K562 (cell line): ENCODE results near the gene OR52A5. TPM values are rescaled to one million over a fixed set of nuclear protein-coding genes. Genes with fewer than 3 reads are reported as not detected.

Experiments
- ARNT ChIP-seq, 2 experiments: fragments of 450-650 bp; IDR thresholded peaks; 2 replicates each; pipeline ENCODE4 v1.6.1; 2016; ENCODE audit warnings: mild to moderate bottlenecking in 1 of 2
- BRCA1 ChIP-seq, 2 experiments: fragments of 450-650 bp in 1 of 2; sonication (generic) in 1 of 2; formaldehyde crosslinking in 1 of 2; IDR thresholded peaks; 2 replicates each; pipeline versions ENCODE4 v1.5.0 to v1.6.1; 2017 to 2020; ENCODE audit warnings: mild to moderate bottlenecking in 1 of 2, missing genetic modification reagents in 1 of 2
- CBX2 ChIP-seq: fragments of 200-600 bp; sonication (generic); IDR thresholded peaks from one replicate; pipeline ENCODE4 v1.6.1; 2012; ENCODE audit warnings: mild to moderate bottlenecking, low read length, inconsistent platforms; ENCODE audit not compliant: insufficient read depth, poor library complexity, severe bottlenecking
- GATA2 ChIP-seq: sonication (generic); formaldehyde crosslinking; IDR thresholded peaks from 2 replicates; pipeline ENCODE4 v1.4.0; 2020; ENCODE audit warnings: mild to moderate bottlenecking, missing genetic modification reagents
- HCFC1 ChIP-seq: IDR thresholded peaks from 2 replicates; pipeline ENCODE4 v1.6.1; 2012; ENCODE audit warnings: low read depth, low read length, improper control_type of control experiment
- HLTF ChIP-seq: fragments of 450-650 bp; IDR thresholded peaks from 2 replicates; pipeline ENCODE4 v1.6.1; 2016
- HMGN3 ChIP-seq: IDR thresholded peaks from 2 replicates; pipeline ENCODE4 v1.6.1; 2011; ENCODE audit warnings: borderline replicate concordance, low read depth, mild to moderate bottlenecking, mixed read lengths, low read length; ENCODE audit not compliant: insufficient read length; ENCODE audit errors: extremely low read depth
- ILK ChIP-seq: fragments of 450-650 bp; IDR thresholded peaks from 2 replicates; pipeline ENCODE4 v1.6.1; 2016; ENCODE audit warnings: missing genetic modification characterization, low read depth, mild to moderate bottlenecking, missing compliant biosample characterization, moderate library complexity, borderline replicate concordance
- JUND ChIP-seq, 2 experiments: IDR thresholded peaks; 2 replicates in 1 of 2; 3 replicates in 1 of 2; pipeline ENCODE4 v1.6.1; 2011; ENCODE audit warnings: borderline replicate concordance in 2 of 2, low read depth in 2 of 2, low read length in 2 of 2, improper control_type of control experiment in 1 of 2, missing biosample characterization in 1 of 2, missing genetic modification characterization in 1 of 2, missing genetic modification reagents in 1 of 2
- KAT8 ChIP-seq: fragments of 450-650 bp; IDR thresholded peaks from 2 replicates; pipeline ENCODE4 v1.6.1; 2016; ENCODE audit warnings: low read depth, mild to moderate bottlenecking
- LEF1 ChIP-seq: fragments of 450-650 bp; IDR thresholded peaks from 2 replicates; pipeline ENCODE4 v1.6.1; 2016; ENCODE audit warnings: mild to moderate bottlenecking
- NFIX ChIP-seq: fragments of 250-450 bp; sonication (Bioruptor Pico); IDR thresholded peaks from 2 replicates; pipeline ENCODE4 v1.4.0; 2020; ENCODE audit warnings: low read depth, mild to moderate bottlenecking, moderate library complexity
- NR3C1 ChIP-seq: sonication (generic); formaldehyde crosslinking; IDR thresholded peaks from 2 replicates; pipeline ENCODE4 v1.8.1; 2022; ENCODE audit warnings: missing genetic modification reagents
- POLR2AphosphoS2 ChIP-seq: IDR thresholded peaks from 2 replicates; pipeline ENCODE4 v1.6.1; 2012; ENCODE audit warnings: low read length, improper control_type of control experiment
- POLR3A ChIP-seq: IDR thresholded peaks from 2 replicates; pipeline ENCODE4 v1.6.1; 2011; ENCODE audit warnings: borderline replicate concordance, mild to moderate bottlenecking, moderate library complexity; ENCODE audit not compliant: insufficient read length, insufficient read depth; ENCODE audit errors: extremely low read depth
- SMAD4 ChIP-seq: fragments of 250-450 bp; sonication (Bioruptor Pico); conservative IDR thresholded peaks from 2 replicates; pipeline ENCODE4 v1.8.0; 2021; ENCODE audit warnings: inconsistent platforms, mild to moderate bottlenecking, moderate library complexity
- THRB ChIP-seq: fragments of 450-650 bp; formaldehyde crosslinking; conservative IDR thresholded peaks from 2 replicates; pipeline ENCODE4 v1.4.0; 2022; ENCODE audit warnings: mild to moderate bottlenecking, missing genetic modification characterization
- ZEB2 ChIP-seq: fragments of 450-650 bp; IDR thresholded peaks from 2 replicates; pipeline ENCODE4 v1.6.1; 2016
- ZNF507 ChIP-seq: conservative IDR thresholded peaks from 2 replicates; pipeline ENCODE4 v1.6.1; 2017; ENCODE audit warnings: missing genetic modification characterization, missing compliant biosample characterization
- polyA plus RNA-seq, 8 experiments: library from polyadenylated mRNA; depleted of rRNA in 4 of 8; stranded (reverse) in 5 of 8; unstranded in 3 of 8; fragments of >200 nt; fragmentation: Nextera tagmentation in 2 of 8; fragmentation: Illumina TruSeq in 1 of 8; extraction: Ambion mirVana in 2 of 8; extraction: Trizol in 1 of 8; gene quantifications; 2 replicates each; pipeline versions ENCODE4 v1.2.1 to v1.2.3, GENCODE V29; 2011 to 2014; ENCODE audit warnings: inconsistent platforms in 1 of 8, missing spikeins in 1 of 8
- total RNA-seq, 7 experiments: library from RNA; depleted of rRNA in 6 of 7; stranded (reverse); fragments of >200 nt in 6 of 7; fragmentation: Illumina TruSeq in 2 of 7; extraction: Trizol in 2 of 7; gene quantifications; 2 replicates each; pipeline versions ENCODE4 v1.2.1 to v1.2.3, GENCODE V29; 2011 to 2021; ENCODE audit warnings: low replicate concordance in 1 of 7
- TF ChIP-seq, protein P1 (sequence below): fragments of 450-650 bp; IDR thresholded peaks from 2 replicates; pipeline ENCODE4 v1.7.1; 2018; ENCODE audit warnings: mild to moderate bottlenecking, low read depth; ENCODE audit not compliant: partially characterized antibody
- TF ChIP-seq, protein P2 (sequence below): fragments of 450-650 bp; formaldehyde crosslinking; IDR thresholded peaks from 2 replicates; pipeline ENCODE4 v1.4.0; 2022; ENCODE audit warnings: missing genetic modification characterization

Gene OR52A5
- total and polyA plus RNA-seq, 9 of the 15 experiments (the other 6 are each of a cell fraction or from before 2014, with no cell fraction given) = 0.04 to 1.1 (median 0.94) TPM; not detected in 6

DNA sequence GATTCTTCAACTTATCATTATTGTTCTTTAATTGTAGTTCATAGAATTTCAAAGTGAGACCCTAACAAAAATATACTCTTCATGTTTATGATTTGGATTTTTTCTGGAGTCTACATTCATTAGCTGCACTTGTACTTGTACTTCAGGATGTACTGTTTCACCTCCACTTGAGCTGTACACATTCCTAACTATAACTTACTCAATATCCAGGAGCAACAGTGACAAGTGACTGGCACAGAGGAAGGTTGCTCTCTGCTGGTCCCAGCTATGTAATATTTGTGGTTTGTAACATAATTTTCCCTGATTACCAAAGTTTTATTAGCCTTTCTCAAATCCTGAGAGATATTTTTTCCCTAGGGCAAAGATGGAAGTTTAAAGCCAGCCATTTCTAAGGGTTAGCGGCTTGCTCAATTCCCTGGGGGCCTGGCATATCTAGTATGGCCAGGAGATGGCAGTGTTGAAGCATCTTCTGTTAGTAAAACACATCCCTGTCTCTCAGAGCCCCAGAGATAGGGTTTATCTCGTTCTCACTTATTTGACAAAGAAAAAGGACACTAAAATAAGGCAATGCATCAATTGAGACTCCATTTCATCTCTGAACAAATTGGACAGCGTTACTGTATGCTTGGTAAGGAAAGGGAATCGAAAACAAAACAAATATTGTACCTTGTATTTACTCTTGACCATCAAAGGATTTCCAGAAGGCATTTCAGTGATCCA, 14.2 kb downstream of the OR52A5 start (continued):
- no peak for TF ChIP-seq POLR2AphosphoS2
- no peak for TF ChIP-seq NFIX
- TF ChIP-seq, protein P1, sequence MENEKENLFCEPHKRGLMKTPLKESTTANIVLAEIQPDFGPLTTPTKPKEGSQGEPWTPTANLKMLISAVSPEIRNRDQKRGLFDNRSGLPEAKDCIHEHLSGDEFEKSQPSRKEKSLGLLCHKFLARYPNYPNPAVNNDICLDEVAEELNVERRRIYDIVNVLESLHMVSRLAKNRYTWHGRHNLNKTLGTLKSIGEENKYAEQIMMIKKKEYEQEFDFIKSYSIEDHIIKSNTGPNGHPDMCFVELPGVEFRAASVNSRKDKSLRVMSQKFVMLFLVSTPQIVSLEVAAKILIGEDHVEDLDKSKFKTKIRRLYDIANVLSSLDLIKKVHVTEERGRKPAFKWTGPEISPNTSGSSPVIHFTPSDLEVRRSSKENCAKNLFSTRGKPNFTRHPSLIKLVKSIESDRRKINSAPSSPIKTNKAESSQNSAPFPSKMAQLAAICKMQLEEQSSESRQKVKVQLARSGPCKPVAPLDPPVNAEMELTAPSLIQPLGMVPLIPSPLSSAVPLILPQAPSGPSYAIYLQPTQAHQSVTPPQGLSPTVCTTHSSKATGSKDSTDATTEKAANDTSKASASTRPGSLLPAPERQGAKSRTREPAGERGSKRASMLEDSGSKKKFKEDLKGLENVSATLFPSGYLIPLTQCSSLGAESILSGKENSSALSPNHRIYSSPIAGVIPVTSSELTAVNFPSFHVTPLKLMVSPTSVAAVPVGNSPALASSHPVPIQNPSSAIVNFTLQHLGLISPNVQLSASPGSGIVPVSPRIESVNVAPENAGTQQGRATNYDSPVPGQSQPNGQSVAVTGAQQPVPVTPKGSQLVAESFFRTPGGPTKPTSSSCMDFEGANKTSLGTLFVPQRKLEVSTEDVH = peak; percentile 28
- TF ChIP-seq HLTF = no peak
- TF ChIP-seq, protein P2, sequence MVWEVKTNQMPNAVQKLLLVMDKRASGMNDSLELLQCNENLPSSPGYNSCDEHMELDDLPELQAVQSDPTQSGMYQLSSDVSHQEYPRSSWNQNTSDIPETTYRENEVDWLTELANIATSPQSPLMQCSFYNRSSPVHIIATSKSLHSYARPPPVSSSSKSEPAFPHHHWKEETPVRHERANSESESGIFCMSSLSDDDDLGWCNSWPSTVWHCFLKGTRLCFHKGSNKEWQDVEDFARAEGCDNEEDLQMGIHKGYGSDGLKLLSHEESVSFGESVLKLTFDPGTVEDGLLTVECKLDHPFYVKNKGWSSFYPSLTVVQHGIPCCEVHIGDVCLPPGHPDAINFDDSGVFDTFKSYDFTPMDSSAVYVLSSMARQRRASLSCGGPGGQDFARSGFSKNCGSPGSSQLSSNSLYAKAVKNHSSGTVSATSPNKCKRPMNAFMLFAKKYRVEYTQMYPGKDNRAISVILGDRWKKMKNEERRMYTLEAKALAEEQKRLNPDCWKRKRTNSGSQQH = no peak
- no peak for TF ChIP-seq SMAD4 (CRISPR knock-in tag)
- no peak for TF ChIP-seq ZEB2
- TF ChIP-seq THRB (CRISPR knock-in tag) = no peak
- TF ChIP-seq HCFC1 = 0 out of 2 replicates have a peak, but pooled peaks have one; percentile 17
- no peak for TF ChIP-seq ZNF507 (tag)
- TF ChIP-seq GATA2 (CRISPR knock-in tag) = 0 out of 2 replicates have a peak, but pooled peaks have one; percentile 17
- no peak for TF ChIP-seq LEF1
- no peak for TF ChIP-seq CBX2
- peak in 1 of 2 experiments; percentile 65; a peak in 2 of 4 replicates for TF ChIP-seq ARNT (IDR thresholded peaks at IDR 0.05)
- peak; percentile 34; the same call in 1 of the 2 replicates for TF ChIP-seq JUND (IDR thresholded peaks at IDR 0.05; ENCODE audit: borderline replicate concordance, low read depth, low read length)
- no peak for TF ChIP-seq JUND (tag; IDR thresholded peaks at IDR 0.05; ENCODE audit: borderline replicate concordance, low read depth, low read length)
- no peak for TF ChIP-seq HMGN3
- no peak for TF ChIP-seq KAT8
- TF ChIP-seq ILK (tag) = no peak
- TF ChIP-seq NR3C1 (CRISPR knock-in tag) = no peak
- no peak for TF ChIP-seq POLR3A
- TF ChIP-seq BRCA1 (IDR thresholded peaks at IDR 0.05) = no peak
- no peak for TF ChIP-seq BRCA1 (CRISPR knock-in tag; IDR thresholded peaks at IDR 0.05)
